Liver (tissue), 9 donors: ENCODE data around the gene BCL2L13. TPM values are rescaled to one million over a fixed set of nuclear protein-coding genes. Genes with fewer than 3 reads are reported as not detected.

Source experiments
- DNase-seq: peaks from one replicate; pipeline ENCODE4 v3.0.0-alpha.2; 2017; ENCODE audit warnings: low spot score
- H3K27ac ChIP-seq, 2 donors: one replicate each; pipeline ENCODE4 v1.7.0; 2013; ENCODE audit warnings: inconsistent platforms in 2 of 2, low read length in 2 of 2, control low read depth in 1 of 2, low read depth in 1 of 2, mild to moderate bottlenecking in 1 of 2
- H3K27me3 ChIP-seq, 4 donors: one replicate each; pipeline versions ENCODE4 v1.6.1 to v1.7.0; 2013; ENCODE audit warnings: low read length in 3 of 4, inconsistent platforms in 1 of 4, mild to moderate bottlenecking in 1 of 4, moderate library complexity in 1 of 4; ENCODE audit not compliant: control insufficient read depth in 4 of 4, insufficient read depth in 4 of 4
- H3K36me3 ChIP-seq, 4 donors: one replicate each; pipeline versions ENCODE4 v1.6.1 to v1.7.0; 2013; ENCODE audit warnings: low read length in 3 of 4, mild to moderate bottlenecking in 3 of 4, low read depth in 1 of 4, moderate library complexity in 1 of 4; ENCODE audit not compliant: control insufficient read depth in 4 of 4, insufficient read depth in 3 of 4
- H3K4me1 ChIP-seq, 4 donors: one replicate each; pipeline versions ENCODE4 v1.6.1 to v1.7.0; 2013; ENCODE audit warnings: low read length in 3 of 4, mild to moderate bottlenecking in 3 of 4, moderate library complexity in 1 of 4; ENCODE audit not compliant: control insufficient read depth in 4 of 4, insufficient read depth in 4 of 4
- H3K4me3 ChIP-seq, 3 donors: one replicate each; pipeline versions ENCODE4 v1.6.1 to v1.7.0; 2013; ENCODE audit warnings: low read length in 3 of 3, control low read depth in 1 of 3, low read depth in 1 of 3, mild to moderate bottlenecking in 1 of 3
- H3K9ac ChIP-seq, 2 donors: one replicate each; pipeline ENCODE4 v1.7.0; 2013; ENCODE audit warnings: low read length in 2 of 2, mild to moderate bottlenecking in 2 of 2, moderate library complexity in 2 of 2, control low read depth in 1 of 2, low read depth in 1 of 2
- H3K9me3 ChIP-seq, 4 donors: one replicate each; pipeline versions ENCODE4 v1.6.1 to v1.7.0; 2013; ENCODE audit warnings: low read length in 3 of 4; ENCODE audit not compliant: control insufficient read depth in 4 of 4
- ATF3 ChIP-seq: IDR thresholded peaks from 2 replicates; pipeline ENCODE4 v1.6.1; 2016; ENCODE audit warnings: antibody characterized with exemption
- CTCF ChIP-seq: fragments of 150-350 bp; IDR thresholded peaks from 2 replicates; pipeline ENCODE4 v1.5.1; 2017; ENCODE audit warnings: improper control_type of control experiment, low read depth, low read length; ENCODE audit not compliant: missing input control
- EGR1 ChIP-seq, 2 donors: IDR thresholded peaks; 2 replicates each; pipeline ENCODE4 v1.6.1; 2016 to 2018; ENCODE audit warnings: antibody characterized with exemption in 2 of 2, low read depth in 2 of 2
- FOXA1 ChIP-seq: IDR thresholded peaks from 2 replicates; pipeline ENCODE4 v1.6.1; 2016; ENCODE audit warnings: antibody characterized with exemption
- FOXA2 ChIP-seq: IDR thresholded peaks from 2 replicates; pipeline ENCODE4 v1.6.1; 2016; ENCODE audit warnings: antibody characterized with exemption
- GABPA ChIP-seq, 2 donors: IDR thresholded peaks in 1 of 2; conservative IDR thresholded peaks in 1 of 2; 2 replicates each; pipeline ENCODE4 v1.6.1; 2016; ENCODE audit warnings: antibody characterized with exemption in 2 of 2, mild to moderate bottlenecking in 1 of 2, moderate library complexity in 1 of 2
- HNF4A ChIP-seq, 2 donors: conservative IDR thresholded peaks; 2 replicates each; pipeline ENCODE4 v1.6.1; 2016; ENCODE audit warnings: antibody characterized with exemption in 2 of 2, mild to moderate bottlenecking in 2 of 2
- HNF4G ChIP-seq: IDR thresholded peaks from 2 replicates; pipeline ENCODE4 v1.6.1; 2016; ENCODE audit warnings: antibody characterized with exemption
- JUND ChIP-seq, 2 donors: IDR thresholded peaks; 2 replicates each; pipeline ENCODE4 v1.6.1; 2016; ENCODE audit warnings: antibody characterized with exemption in 2 of 2
- MAX ChIP-seq: IDR thresholded peaks from 2 replicates; pipeline ENCODE4 v1.6.1; 2016; ENCODE audit warnings: antibody characterized with exemption
- NR2F2 ChIP-seq: IDR thresholded peaks from 2 replicates; pipeline ENCODE4 v1.6.1; 2016; ENCODE audit warnings: antibody characterized with exemption
- RAD21 ChIP-seq, 2 donors: IDR thresholded peaks; 2 replicates each; pipeline ENCODE4 v1.6.1; 2016; ENCODE audit warnings: antibody characterized with exemption in 2 of 2, mild to moderate bottlenecking in 2 of 2
- REST ChIP-seq: IDR thresholded peaks from 2 replicates; pipeline ENCODE4 v1.6.1; 2016; ENCODE audit warnings: antibody characterized with exemption, mild to moderate bottlenecking
- RXRA ChIP-seq, 2 donors: IDR thresholded peaks; 2 replicates each; pipeline ENCODE4 v1.6.1; 2017 to 2018; ENCODE audit warnings: antibody characterized with exemption in 2 of 2, mild to moderate bottlenecking in 1 of 2
- SP1 ChIP-seq: IDR thresholded peaks from 2 replicates; pipeline ENCODE4 v1.6.1; 2018; ENCODE audit warnings: antibody characterized with exemption, mild to moderate bottlenecking
- TAF1 ChIP-seq: conservative IDR thresholded peaks from 2 replicates; pipeline ENCODE4 v1.6.1; 2016; ENCODE audit warnings: antibody characterized with exemption, mild to moderate bottlenecking
- YY1 ChIP-seq: IDR thresholded peaks from 2 replicates; pipeline ENCODE4 v1.6.1; 2016; ENCODE audit warnings: antibody characterized with exemption, mild to moderate bottlenecking
- ZBTB33 ChIP-seq: IDR thresholded peaks from 2 replicates; pipeline ENCODE4 v1.6.1; 2016; ENCODE audit warnings: antibody characterized with exemption
- WGBS: extraction: QIAGEN DNeasy Blood & Tissue Kit; methylation state at CpG from one replicate; pipeline ENCODE4 v1.1.7; 2013; 5-methylcytosine and 5-hydroxymethylcytosine counted together
- polyA plus RNA-seq, 2 donors: library from polyadenylated mRNA; stranded (reverse) in 1 of 2; unstranded in 1 of 2; fragments of 200-250 nt in 1 of 2; fragments of >200 nt in 1 of 2; fragmentation: Nextera tagmentation in 1 of 2; extraction: Ambion mirVana in 1 of 2; gene quantifications; one replicate each; pipeline versions ENCODE4 v1.2.1 to v1.2.3, GENCODE V29; 2013 to 2015
- total RNA-seq, 2 donors: library from RNA; depleted of rRNA; stranded (reverse); fragments of >200 nt; gene quantifications; one replicate each; pipeline ENCODE4 v1.2.3, GENCODE V29; 2014
- donor health status: healthy.
- donor health status: healthy.
- donor health status: healthy.
- donor health status: healthy.
- donor health status: healthy.

BCL2L13 gene
- total and polyA plus RNA-seq, 4 donors: 22.3 to 31.8 (median 24.5) TPM

- no peak for DNase-seq
- no peaks in the 10 kb centered on the region for H3K9me3 ChIP-seq
- no peak for TF ChIP-seq GABPA (IDR thresholded peaks at IDR 0.05 in 1 of 2, conservative IDR thresholded peaks at IDR 0.05 in 1 of 2)
- TF ChIP-seq ZBTB33: no peak
- TF ChIP-seq JUND (IDR thresholded peaks at IDR 0.05): no peak
- TF ChIP-seq YY1: no peak
- TF ChIP-seq FOXA2: no peak
- TF ChIP-seq NR2F2: no peak
- TF ChIP-seq RAD21 (IDR thresholded peaks at IDR 0.05): no peak
- no peak for TF ChIP-seq SP1
- no peak for TF ChIP-seq ATF3
- no peak for TF ChIP-seq CTCF
- TF ChIP-seq HNF4G: no peak
- no peak for TF ChIP-seq REST
- no peak for TF ChIP-seq HNF4A (conservative IDR thresholded peaks at IDR 0.05)
- TF ChIP-seq MAX: no peak
- TF ChIP-seq EGR1 (IDR thresholded peaks at IDR 0.05; ENCODE audit: low read depth in 2 of 2): no peak
- TF ChIP-seq RXRA (IDR thresholded peaks at IDR 0.05): no peak
- TF ChIP-seq TAF1: no peak
- TF ChIP-seq FOXA1: no peak
- H3K9ac ChIP-seq: no peak overlapping the region
- H3K27ac ChIP-seq: no peak overlapping the region
- no peak overlapping the region for H3K4me3 ChIP-seq
- H3K27me3 ChIP-seq: no peaks in the 10 kb centered on the region
- WGBS: 92% methylated on average over 4 of the region's 4 CpGs
- no peaks in the 10 kb centered on the region for H3K4me1 ChIP-seq
- H3K36me3 ChIP-seq: peaks cover 0 to 24% (median 18%) of the 10 kb centered on the region in 4 donors
These were observed 34.9 kb upstream of the BCL2L13 start for GRCh38 chr22:17603668-17604067.
